ENCODE results near the gene ABCC5. TPM values are rescaled to one million over a fixed set of nuclear protein-coding genes. Genes with fewer than 3 reads are reported as not detected.

Gene ABCC5
- total RNA-seq, 1 donor from 2014 or later: 39.0 TPM

DNA sequence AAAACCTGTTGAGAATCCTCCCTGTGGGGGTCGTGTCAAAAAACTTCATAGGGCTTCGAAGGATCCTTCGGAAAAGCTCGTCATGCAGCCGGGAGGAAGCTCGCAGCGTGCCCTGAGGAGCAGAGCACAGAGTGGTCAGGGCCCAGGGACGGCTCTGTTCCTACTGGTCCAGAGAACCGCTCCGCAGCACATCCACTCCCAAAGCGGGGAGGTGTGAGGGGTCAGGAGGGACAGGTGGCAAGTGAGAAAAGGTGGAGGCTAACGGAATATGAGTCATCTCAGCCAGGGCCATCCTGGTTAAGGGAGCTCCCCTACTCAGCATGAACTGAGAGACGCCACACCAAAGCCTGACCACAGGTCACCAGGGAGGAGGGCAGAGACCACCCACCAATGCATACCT lies 66.2 kb downstream of the ABCC5 start:
- TF ChIP-seq, protein P1, sequence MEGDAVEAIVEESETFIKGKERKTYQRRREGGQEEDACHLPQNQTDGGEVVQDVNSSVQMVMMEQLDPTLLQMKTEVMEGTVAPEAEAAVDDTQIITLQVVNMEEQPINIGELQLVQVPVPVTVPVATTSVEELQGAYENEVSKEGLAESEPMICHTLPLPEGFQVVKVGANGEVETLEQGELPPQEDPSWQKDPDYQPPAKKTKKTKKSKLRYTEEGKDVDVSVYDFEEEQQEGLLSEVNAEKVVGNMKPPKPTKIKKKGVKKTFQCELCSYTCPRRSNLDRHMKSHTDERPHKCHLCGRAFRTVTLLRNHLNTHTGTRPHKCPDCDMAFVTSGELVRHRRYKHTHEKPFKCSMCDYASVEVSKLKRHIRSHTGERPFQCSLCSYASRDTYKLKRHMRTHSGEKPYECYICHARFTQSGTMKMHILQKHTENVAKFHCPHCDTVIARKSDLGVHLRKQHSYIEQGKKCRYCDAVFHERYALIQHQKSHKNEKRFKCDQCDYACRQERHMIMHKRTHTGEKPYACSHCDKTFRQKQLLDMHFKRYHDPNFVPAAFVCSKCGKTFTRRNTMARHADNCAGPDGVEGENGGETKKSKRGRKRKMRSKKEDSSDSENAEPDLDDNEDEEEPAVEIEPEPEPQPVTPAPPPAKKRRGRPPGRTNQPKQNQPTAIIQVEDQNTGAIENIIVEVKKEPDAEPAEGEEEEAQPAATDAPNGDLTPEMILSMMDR (IDR thresholded peaks at IDR 0.05): no peak

DNA sequence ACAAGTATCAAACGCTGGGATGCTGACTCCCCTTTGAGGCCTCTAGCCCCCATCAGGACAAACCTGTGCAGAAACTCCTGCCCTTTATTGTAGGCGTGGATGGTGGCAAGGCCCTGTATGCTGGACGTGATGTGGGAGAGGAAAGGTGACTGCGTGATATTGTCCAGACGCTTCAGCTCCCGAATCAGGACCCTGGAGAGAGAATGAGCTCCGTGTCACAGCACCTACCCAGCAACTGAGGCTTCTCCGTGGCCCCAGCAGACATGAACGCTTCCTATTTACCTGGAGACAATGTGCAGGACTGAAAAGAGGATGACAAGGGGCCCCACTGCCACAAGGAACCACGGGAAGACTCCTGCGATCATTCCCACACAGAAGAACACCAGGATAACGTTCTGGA lies 68.0 kb downstream of the ABCC5 start:
- H3K36me3 Mint-ChIP-seq (ENCODE audit: unreplicated experiment): peaks cover 56% of the 10 kb centered on the region
- H3K27ac Mint-ChIP-seq (ENCODE audit: unreplicated experiment): no peak overlapping the region

More for the DNA sequence above, 66.2 kb downstream of the ABCC5 start:
- H3K27me3 Mint-ChIP-seq (ENCODE audit: unreplicated experiment): no peaks in the 10 kb centered on the region
- no peaks in the 10 kb centered on the region for H3K4me1 Mint-ChIP-seq (ENCODE audit: unreplicated experiment)
- H3K36me3 Mint-ChIP-seq (ENCODE audit: unreplicated experiment): peaks cover 51% of the 10 kb centered on the region
- H3K27ac Mint-ChIP-seq (ENCODE audit: unreplicated experiment): no peak overlapping the region
- DNase-seq (ENCODE audit: extremely low spot score, unreplicated experiment): no peak
- no peaks in the 10 kb centered on the region for H3K9me3 Mint-ChIP-seq (ENCODE audit: unreplicated experiment)
- no peak overlapping the region for H3K4me3 Mint-ChIP-seq (ENCODE audit: unreplicated experiment)

DNA sequence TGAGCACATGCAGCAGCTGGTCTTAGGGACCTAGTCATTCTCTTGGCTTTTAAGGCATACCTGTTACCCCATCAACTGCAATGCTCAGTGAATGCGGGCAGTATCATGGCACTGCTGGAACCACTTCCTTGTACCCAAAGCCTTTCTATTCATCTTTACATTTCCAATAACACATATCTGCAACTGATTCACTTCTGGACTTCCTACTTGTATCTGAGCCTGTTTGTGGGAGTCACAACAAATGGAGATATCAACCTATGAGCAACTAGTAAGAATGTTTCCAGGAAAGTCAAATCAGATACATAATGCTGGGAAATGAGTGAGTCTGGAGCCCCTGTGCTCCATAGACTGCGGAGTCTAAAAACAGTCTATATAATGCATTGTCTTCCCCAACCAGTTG lies 71.6 kb downstream of the ABCC5 start:
- no peaks in the 10 kb centered on the region for H3K27me3 Mint-ChIP-seq (ENCODE audit: unreplicated experiment)
- H3K27ac Mint-ChIP-seq (ENCODE audit: unreplicated experiment): no peak overlapping the region
- TF ChIP-seq, protein P1 (IDR thresholded peaks at IDR 0.05): no peak
- no peaks in the 10 kb centered on the region for H3K9me3 Mint-ChIP-seq (ENCODE audit: unreplicated experiment)
- peaks cover 54% of the 10 kb centered on the region for H3K36me3 Mint-ChIP-seq (ENCODE audit: unreplicated experiment)
- no peak overlapping the region for H3K4me3 Mint-ChIP-seq (ENCODE audit: unreplicated experiment)
- H3K4me1 Mint-ChIP-seq (ENCODE audit: unreplicated experiment): no peaks in the 10 kb centered on the region
- no peak for DNase-seq (ENCODE audit: extremely low spot score, unreplicated experiment)

More for the DNA sequence above, 68.0 kb downstream of the ABCC5 start:
- Mint-ChIP-seq H3K27me3 (ENCODE audit: unreplicated experiment) (no peaks in the 10 kb centered on the region), H3K4me3 (ENCODE audit: unreplicated experiment) (no peak overlapping the region), H3K4me1 (ENCODE audit: unreplicated experiment) (no peaks in the 10 kb centered on the region), H3K9me3 (ENCODE audit: unreplicated experiment) (no peaks in the 10 kb centered on the region)
- TF ChIP-seq, protein P1 (IDR thresholded peaks at IDR 0.05): no peak
- DNase-seq (ENCODE audit: extremely low spot score, unreplicated experiment): no peak

DNA sequence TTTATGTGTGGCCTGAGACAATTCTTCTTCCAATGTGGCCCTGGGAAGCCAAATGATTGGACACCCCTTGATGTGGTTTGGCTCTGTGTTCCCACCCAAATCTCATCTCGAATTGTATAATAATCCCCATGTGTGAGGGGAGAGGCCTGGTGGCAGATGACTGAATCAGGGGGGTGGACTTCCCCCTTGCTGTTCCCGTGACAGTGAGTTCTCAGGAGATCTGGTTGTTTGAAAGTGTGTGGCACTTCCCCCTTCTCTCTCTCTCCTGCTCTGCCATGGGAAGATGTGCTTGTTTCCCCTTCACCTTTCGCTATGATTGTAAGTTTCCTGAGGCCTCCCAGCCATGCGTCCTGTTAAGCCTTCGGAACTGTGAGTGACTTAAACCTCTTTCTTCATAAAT lies 72.9 kb downstream of the ABCC5 start:
- H3K36me3 Mint-ChIP-seq (ENCODE audit: unreplicated experiment): peaks cover 52% of the 10 kb centered on the region
- H3K4me1 Mint-ChIP-seq (ENCODE audit: unreplicated experiment): no peaks in the 10 kb centered on the region
- H3K27ac Mint-ChIP-seq (ENCODE audit: unreplicated experiment): no peak overlapping the region
- no peak overlapping the region for H3K4me3 Mint-ChIP-seq (ENCODE audit: unreplicated experiment)
- TF ChIP-seq, protein P1 (IDR thresholded peaks at IDR 0.05): no peak
- DNase-seq (ENCODE audit: extremely low spot score, unreplicated experiment): no peak
- no peaks in the 10 kb centered on the region for H3K9me3 Mint-ChIP-seq (ENCODE audit: unreplicated experiment)
- no peaks in the 10 kb centered on the region for H3K27me3 Mint-ChIP-seq (ENCODE audit: unreplicated experiment)

DNA sequence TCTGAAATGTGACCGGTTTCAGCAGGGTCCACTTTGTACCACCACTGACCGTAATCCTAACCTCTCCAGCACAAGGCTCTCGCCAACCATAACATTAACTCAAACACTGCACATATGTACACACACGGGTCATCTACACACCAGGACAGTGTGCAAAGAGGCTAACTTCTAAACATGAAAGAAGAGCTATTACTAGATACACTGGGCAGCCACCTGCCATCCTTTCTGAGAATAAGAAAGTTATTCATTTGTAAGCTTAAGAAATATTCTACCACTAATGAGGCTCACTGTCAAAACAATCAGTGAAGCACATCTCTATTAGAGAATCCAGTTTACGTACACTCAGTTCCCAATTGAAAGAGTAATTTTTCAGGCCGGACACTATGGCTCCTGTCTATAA lies 73.9 kb downstream of the ABCC5 start:
- no peaks in the 10 kb centered on the region for H3K4me1 Mint-ChIP-seq (ENCODE audit: unreplicated experiment)
- H3K36me3 Mint-ChIP-seq (ENCODE audit: unreplicated experiment): peaks cover 50% of the 10 kb centered on the region
- TF ChIP-seq, protein P1 (IDR thresholded peaks at IDR 0.05): no peak
- DNase-seq (ENCODE audit: extremely low spot score, unreplicated experiment): no peak
- H3K4me3 Mint-ChIP-seq (ENCODE audit: unreplicated experiment): no peak overlapping the region
- no peaks in the 10 kb centered on the region for H3K9me3 Mint-ChIP-seq (ENCODE audit: unreplicated experiment)
- no peaks in the 10 kb centered on the region for H3K27me3 Mint-ChIP-seq (ENCODE audit: unreplicated experiment)
- no peak overlapping the region for H3K27ac Mint-ChIP-seq (ENCODE audit: unreplicated experiment)
